K562 (cell line): ENCODE data around the gene UBA52. TPM values are rescaled to one million over a fixed set of nuclear protein-coding genes. Genes with fewer than 3 reads are reported as not detected.

Source experiments
- ELF2 ChIP-seq: fragments of 250-450 bp; sonication (Bioruptor Pico); IDR thresholded peaks from 2 replicates; pipeline ENCODE4 v1.5.0; 2021; ENCODE audit warnings: mild to moderate bottlenecking
- ESRRA ChIP-seq: fragments of 450-650 bp; IDR thresholded peaks from 2 replicates; pipeline ENCODE4 v1.6.1; 2014; ENCODE audit warnings: low read depth, mild to moderate bottlenecking, moderate library complexity, borderline replicate concordance
- FOXJ3 ChIP-seq: sonication (generic); formaldehyde crosslinking; IDR thresholded peaks from 2 replicates; pipeline ENCODE4 v1.4.0; 2020; ENCODE audit warnings: mild to moderate bottlenecking, missing genetic modification reagents
- JUNB ChIP-seq: fragments of 450-650 bp; formaldehyde crosslinking; conservative IDR thresholded peaks from 2 replicates; pipeline ENCODE4 v1.4.0; 2020; ENCODE audit warnings: mild to moderate bottlenecking
- MTF1 ChIP-seq: fragments of 250-450 bp; sonication (Bioruptor Pico); IDR thresholded peaks from 2 replicates; pipeline ENCODE4 v1.9.0; 2021; ENCODE audit warnings: moderate library complexity, mild to moderate bottlenecking, inconsistent platforms, borderline replicate concordance
- PCBP2 ChIP-seq: fragments of 200-400 bp; formaldehyde crosslinking; IDR thresholded peaks from 2 replicates; pipeline ENCODE4 v1.6.1; 2018; ENCODE audit warnings: low read length, low read depth, mild to moderate bottlenecking, moderate library complexity; ENCODE audit not compliant: poor library complexity, severe bottlenecking
- PHF8 ChIP-seq: fragments of 200-600 bp; sonication (generic); IDR thresholded peaks from 2 replicates; pipeline ENCODE4 v1.6.1; 2012; ENCODE audit warnings: mixed run types, mild to moderate bottlenecking, inconsistent platforms, low read length, moderate library complexity, borderline replicate concordance
- ZNF12 ChIP-seq: sonication (generic); formaldehyde crosslinking; IDR thresholded peaks from 2 replicates; pipeline ENCODE4 v1.4.0; 2020; ENCODE audit warnings: mild to moderate bottlenecking, missing genetic modification reagents
- ZNF124 ChIP-seq: sonication (generic); formaldehyde crosslinking; IDR thresholded peaks from 2 replicates; pipeline ENCODE4 v1.8.1; 2022; ENCODE audit warnings: missing genetic modification reagents
- polyA plus RNA-seq, 8 experiments: library from polyadenylated mRNA; depleted of rRNA in 4 of 8; stranded (reverse) in 5 of 8; unstranded in 3 of 8; fragments of >200 nt; fragmentation: Nextera tagmentation in 2 of 8; fragmentation: Illumina TruSeq in 1 of 8; extraction: Ambion mirVana in 2 of 8; extraction: Trizol in 1 of 8; gene quantifications; 2 replicates each; pipeline versions ENCODE4 v1.2.1 to v1.2.3, GENCODE V29; 2011 to 2014; ENCODE audit warnings: inconsistent platforms in 1 of 8, missing spikeins in 1 of 8
- total RNA-seq, 7 experiments: library from RNA; depleted of rRNA in 6 of 7; stranded (reverse); fragments of >200 nt in 6 of 7; fragmentation: Illumina TruSeq in 2 of 7; extraction: Trizol in 2 of 7; gene quantifications; 2 replicates each; pipeline versions ENCODE4 v1.2.1 to v1.2.3, GENCODE V29; 2011 to 2021; ENCODE audit warnings: low replicate concordance in 1 of 7
- TF ChIP-seq, protein P1 (sequence below): sonication (generic); formaldehyde crosslinking; IDR thresholded peaks from 2 replicates; pipeline ENCODE4 v1.8.1; 2022; ENCODE audit warnings: missing genetic modification reagents
- TF ChIP-seq, protein P2 (sequence below), 2 experiments: fragments of 250-450 bp in 1 of 2; fragments of 450-650 bp in 1 of 2; sonication (Bioruptor Pico) in 1 of 2; IDR thresholded peaks; 2 replicates each; pipeline versions ENCODE4 v1.6.1 to v1.8.0; 2016 to 2021; ENCODE audit warnings: mild to moderate bottlenecking in 2 of 2, moderate library complexity in 2 of 2, missing compliant biosample characterization in 1 of 2, missing genetic modification characterization in 1 of 2
- TF ChIP-seq, protein P3 (sequence below), 2 experiments: fragments of 450-650 bp in 1 of 2; sonication (generic) in 1 of 2; formaldehyde crosslinking; conservative IDR thresholded peaks; 2 replicates each; pipeline versions ENCODE4 v1.4.0 to v1.8.1; 2020 to 2022; ENCODE audit warnings: mild to moderate bottlenecking in 1 of 2, missing genetic modification reagents in 1 of 2
- TF ChIP-seq, protein P4 (sequence below): fragments of 250-450 bp; sonication (Bioruptor Pico); IDR thresholded peaks from 2 replicates; pipeline ENCODE4 v1.4.0; 2020
- TF ChIP-seq, protein P5 (sequence below): fragments of 450-650 bp; formaldehyde crosslinking; IDR thresholded peaks from 2 replicates; pipeline ENCODE4 v1.4.0; 2020; ENCODE audit warnings: mild to moderate bottlenecking, moderate library complexity
- TF ChIP-seq, protein P6 (sequence below): fragments of 250-450 bp; sonication (Bioruptor Pico); IDR thresholded peaks from 2 replicates; pipeline ENCODE4 v1.8.0; 2022; ENCODE audit warnings: inconsistent platforms, mild to moderate bottlenecking, moderate library complexity, borderline replicate concordance

Gene UBA52
- total and polyA plus RNA-seq, 9 of the 15 experiments (the other 6 are each of a cell fraction or from before 2014, with no cell fraction given), result 1,110 to 2,751 (median 1,733) TPM

DNA sequence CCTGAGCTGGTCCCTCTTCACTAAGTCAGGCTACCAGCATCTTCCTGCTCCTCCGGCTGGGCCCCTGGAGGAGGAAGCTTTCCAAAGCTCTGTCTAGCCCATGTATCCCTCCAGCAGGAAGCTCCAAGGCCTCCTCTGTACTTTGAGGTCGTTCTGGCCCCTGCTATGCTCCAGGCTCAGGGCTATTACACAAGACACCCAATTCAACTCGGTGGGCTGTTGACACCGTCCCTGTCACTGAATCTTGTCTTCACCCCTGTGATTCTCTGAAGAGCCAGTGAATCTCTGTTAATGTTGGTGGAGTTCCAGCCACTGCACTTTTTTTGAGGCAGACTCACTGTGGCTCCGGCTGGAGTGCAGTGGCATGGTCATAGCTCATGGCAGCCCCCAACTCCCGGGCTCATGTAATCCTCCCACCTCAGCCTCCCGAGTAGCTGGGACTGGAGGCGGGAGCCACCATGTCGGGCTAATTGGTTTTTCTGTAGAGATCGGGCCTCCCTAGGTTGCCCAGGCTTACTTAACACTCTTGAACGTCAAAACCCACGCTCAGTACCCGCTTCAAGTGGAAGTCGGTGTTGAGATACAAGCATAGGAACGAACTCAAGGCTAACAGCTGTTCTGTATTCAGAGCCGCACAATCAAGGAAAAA, 16.4 kb downstream of the UBA52 start (continued):
- no peak for TF ChIP-seq MTF1
- TF ChIP-seq, protein P1, sequence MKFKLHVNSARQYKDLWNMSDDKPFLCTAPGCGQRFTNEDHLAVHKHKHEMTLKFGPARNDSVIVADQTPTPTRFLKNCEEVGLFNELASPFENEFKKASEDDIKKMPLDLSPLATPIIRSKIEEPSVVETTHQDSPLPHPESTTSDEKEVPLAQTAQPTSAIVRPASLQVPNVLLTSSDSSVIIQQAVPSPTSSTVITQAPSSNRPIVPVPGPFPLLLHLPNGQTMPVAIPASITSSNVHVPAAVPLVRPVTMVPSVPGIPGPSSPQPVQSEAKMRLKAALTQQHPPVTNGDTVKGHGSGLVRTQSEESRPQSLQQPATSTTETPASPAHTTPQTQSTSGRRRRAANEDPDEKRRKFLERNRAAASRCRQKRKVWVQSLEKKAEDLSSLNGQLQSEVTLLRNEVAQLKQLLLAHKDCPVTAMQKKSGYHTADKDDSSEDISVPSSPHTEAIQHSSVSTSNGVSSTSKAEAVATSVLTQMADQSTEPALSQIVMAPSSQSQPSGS, result no peak
- TF ChIP-seq, protein P2, sequence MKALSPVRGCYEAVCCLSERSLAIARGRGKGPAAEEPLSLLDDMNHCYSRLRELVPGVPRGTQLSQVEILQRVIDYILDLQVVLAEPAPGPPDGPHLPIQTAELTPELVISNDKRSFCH (CRISPR knock-in tag; IDR thresholded peaks at IDR 0.05), result no peak
- TF ChIP-seq, protein P2 (tag; IDR thresholded peaks at IDR 0.05), result no peak
- TF ChIP-seq JUNB (CRISPR knock-in tag), result no peak
- TF ChIP-seq ZNF124, result no peak
- no peak for TF ChIP-seq ZNF12 (CRISPR knock-in tag)
- TF ChIP-seq, protein P3, sequence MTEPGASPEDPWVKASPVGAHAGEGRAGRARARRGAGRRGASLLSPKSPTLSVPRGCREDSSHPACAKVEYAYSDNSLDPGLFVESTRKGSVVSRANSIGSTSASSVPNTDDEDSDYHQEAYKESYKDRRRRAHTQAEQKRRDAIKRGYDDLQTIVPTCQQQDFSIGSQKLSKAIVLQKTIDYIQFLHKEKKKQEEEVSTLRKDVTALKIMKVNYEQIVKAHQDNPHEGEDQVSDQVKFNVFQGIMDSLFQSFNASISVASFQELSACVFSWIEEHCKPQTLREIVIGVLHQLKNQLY (CRISPR knock-in tag; conservative IDR thresholded peaks at IDR 0.05), result no peak
- TF ChIP-seq, protein P4, sequence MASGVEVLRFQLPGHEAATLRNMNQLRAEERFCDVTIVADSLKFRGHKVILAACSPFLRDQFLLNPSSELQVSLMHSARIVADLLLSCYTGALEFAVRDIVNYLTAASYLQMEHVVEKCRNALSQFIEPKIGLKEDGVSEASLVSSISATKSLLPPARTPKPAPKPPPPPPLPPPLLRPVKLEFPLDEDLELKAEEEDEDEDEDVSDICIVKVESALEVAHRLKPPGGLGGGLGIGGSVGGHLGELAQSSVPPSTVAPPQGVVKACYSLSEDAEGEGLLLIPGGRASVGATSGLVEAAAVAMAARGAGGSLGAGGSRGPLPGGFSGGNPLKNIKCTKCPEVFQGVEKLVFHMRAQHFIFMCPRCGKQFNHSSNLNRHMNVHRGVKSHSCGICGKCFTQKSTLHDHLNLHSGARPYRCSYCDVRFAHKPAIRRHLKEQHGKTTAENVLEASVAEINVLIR (CRISPR knock-in tag), result no peak
- TF ChIP-seq, protein P5, sequence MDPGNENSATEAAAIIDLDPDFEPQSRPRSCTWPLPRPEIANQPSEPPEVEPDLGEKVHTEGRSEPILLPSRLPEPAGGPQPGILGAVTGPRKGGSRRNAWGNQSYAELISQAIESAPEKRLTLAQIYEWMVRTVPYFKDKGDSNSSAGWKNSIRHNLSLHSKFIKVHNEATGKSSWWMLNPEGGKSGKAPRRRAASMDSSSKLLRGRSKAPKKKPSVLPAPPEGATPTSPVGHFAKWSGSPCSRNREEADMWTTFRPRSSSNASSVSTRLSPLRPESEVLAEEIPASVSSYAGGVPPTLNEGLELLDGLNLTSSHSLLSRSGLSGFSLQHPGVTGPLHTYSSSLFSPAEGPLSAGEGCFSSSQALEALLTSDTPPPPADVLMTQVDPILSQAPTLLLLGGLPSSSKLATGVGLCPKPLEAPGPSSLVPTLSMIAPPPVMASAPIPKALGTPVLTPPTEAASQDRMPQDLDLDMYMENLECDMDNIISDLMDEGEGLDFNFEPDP (CRISPR knock-in tag), result no peak
- no peak for TF ChIP-seq PCBP2
- TF ChIP-seq, protein P6, sequence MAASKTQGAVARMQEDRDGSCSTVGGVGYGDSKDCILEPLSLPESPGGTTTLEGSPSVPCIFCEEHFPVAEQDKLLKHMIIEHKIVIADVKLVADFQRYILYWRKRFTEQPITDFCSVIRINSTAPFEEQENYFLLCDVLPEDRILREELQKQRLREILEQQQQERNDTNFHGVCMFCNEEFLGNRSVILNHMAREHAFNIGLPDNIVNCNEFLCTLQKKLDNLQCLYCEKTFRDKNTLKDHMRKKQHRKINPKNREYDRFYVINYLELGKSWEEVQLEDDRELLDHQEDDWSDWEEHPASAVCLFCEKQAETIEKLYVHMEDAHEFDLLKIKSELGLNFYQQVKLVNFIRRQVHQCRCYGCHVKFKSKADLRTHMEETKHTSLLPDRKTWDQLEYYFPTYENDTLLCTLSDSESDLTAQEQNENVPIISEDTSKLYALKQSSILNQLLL (CRISPR knock-in tag), result no peak
- no peak for TF ChIP-seq ESRRA
- peak; percentile 12; the same call in 1 of the 2 replicates for TF ChIP-seq PHF8
- TF ChIP-seq ELF2, result no peak
- TF ChIP-seq FOXJ3 (CRISPR knock-in tag), result no peak
